ENCODE results near the gene POMGNT2.

POMGNT2 gene

GRCh38 chr3:43075904-43076661 lies 29.8 kb downstream of the POMGNT2 start:
- TF ChIP-seq, protein P1, sequence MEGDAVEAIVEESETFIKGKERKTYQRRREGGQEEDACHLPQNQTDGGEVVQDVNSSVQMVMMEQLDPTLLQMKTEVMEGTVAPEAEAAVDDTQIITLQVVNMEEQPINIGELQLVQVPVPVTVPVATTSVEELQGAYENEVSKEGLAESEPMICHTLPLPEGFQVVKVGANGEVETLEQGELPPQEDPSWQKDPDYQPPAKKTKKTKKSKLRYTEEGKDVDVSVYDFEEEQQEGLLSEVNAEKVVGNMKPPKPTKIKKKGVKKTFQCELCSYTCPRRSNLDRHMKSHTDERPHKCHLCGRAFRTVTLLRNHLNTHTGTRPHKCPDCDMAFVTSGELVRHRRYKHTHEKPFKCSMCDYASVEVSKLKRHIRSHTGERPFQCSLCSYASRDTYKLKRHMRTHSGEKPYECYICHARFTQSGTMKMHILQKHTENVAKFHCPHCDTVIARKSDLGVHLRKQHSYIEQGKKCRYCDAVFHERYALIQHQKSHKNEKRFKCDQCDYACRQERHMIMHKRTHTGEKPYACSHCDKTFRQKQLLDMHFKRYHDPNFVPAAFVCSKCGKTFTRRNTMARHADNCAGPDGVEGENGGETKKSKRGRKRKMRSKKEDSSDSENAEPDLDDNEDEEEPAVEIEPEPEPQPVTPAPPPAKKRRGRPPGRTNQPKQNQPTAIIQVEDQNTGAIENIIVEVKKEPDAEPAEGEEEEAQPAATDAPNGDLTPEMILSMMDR (IDR thresholded peaks at IDR 0.05; ENCODE audit: extremely low read depth, missing control alignments), result no peak
- DNase-seq (ENCODE audit: low spot score), result no peak

- DNase-seq (ENCODE audit: low spot score), result no peak
- TF ChIP-seq, protein P1 (IDR thresholded peaks at IDR 0.05; ENCODE audit: extremely low read depth, missing control alignments), result no peak
Measured at GRCh38 chr3:43074901-43075689, 30.8 kb downstream of the POMGNT2 start.

DNA sequence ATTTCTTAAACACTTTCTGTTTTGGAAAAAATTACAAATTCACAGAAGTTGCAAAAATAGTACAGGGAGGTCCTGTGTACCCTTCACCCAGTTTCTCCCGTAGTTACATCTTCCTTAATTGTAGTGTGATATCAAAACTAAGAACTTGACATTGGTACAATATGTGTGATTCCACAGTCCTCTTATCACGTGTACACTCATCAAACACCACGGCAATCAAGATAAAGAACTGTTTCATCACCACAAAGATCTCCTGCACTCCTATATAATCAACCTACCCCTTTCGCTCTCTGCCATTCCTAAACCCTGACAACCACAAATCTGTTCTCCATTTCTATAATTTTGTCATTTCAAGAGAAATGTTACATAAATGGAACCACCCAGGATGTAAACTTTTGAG lies 31.4 kb downstream of the POMGNT2 start:
- no peak for DNase-seq (ENCODE audit: low spot score)
- TF ChIP-seq, protein P1 (IDR thresholded peaks at IDR 0.05; ENCODE audit: extremely low read depth, missing control alignments), result no peak

- DNase-seq (ENCODE audit: low spot score), result no peak
- TF ChIP-seq, protein P1 (IDR thresholded peaks at IDR 0.05; ENCODE audit: extremely low read depth, missing control alignments), result no peak
Measured at GRCh38 chr3:43073836-43074220, 32.1 kb downstream of the POMGNT2 start.

DNA sequence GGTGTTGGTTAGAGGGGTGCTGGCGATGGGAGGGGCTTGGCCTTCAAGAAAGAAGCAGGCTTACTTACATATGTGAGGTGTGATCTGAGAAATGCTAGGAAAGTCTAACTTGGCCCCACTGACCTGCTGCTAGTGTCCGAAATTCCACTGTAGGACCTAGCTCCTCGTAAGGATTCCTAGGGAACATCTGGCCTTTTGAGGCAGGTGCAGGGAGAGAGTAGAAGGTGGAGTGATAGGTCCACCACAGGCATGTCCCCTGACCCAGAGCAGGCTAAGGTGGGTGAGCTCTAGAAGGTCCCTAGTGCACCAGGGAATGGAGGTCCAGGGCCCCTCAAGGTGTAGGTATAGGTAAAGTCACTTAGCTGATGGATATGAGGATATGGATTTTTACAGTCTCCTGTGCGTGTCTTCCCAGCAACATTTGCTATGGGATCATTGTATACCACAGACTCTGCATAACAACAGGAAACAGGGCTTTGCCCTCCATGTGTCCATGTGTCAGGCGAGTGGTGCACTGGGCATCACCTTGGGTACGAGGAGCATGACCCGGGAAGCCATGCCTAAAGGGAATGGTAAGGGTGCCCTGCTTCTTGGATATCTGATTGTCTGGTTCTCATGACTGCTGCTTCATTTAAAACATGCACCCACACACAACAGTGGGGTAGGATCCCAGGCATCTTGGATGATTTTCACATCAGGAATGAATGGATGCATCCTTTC lies 32.6 kb downstream of the POMGNT2 start:
- DNase-seq (ENCODE audit: low spot score), result no peak
- TF ChIP-seq, protein P1 (IDR thresholded peaks at IDR 0.05; ENCODE audit: extremely low read depth, missing control alignments), result no peak

GRCh38 chr3:43072361-43072760 lies 33.5 kb downstream of the POMGNT2 start:
- TF ChIP-seq, protein P1 (IDR thresholded peaks at IDR 0.05; ENCODE audit: extremely low read depth, missing control alignments), result no peak

More at GRCh38 chr3:43072361-43072760, 33.5 kb downstream of the POMGNT2 start:
- no peak for DNase-seq (ENCODE audit: low spot score)
